HL-60/S4 treated with phorbol 12-myristate 13-acetate at 8.2 ng/mL for 4 days and 3 days (cell line): ENCODE measurements around the gene LHPP.
"Not testable (repeated sequence)": the region's sequence is repeated elsewhere in the genome, so short reads cannot be mapped to it uniquely, and the experiment has no call there.

ENCODE experiments used
- in situ Hi-C: fragments of 300-500 bp; cut with MboI; formaldehyde crosslinking; loops from 2 replicates; pipeline ENCODE4 v1.15.0; 2022; ENCODE audit warnings: low sequenced_read_pairs

The LHPP gene

DNA sequence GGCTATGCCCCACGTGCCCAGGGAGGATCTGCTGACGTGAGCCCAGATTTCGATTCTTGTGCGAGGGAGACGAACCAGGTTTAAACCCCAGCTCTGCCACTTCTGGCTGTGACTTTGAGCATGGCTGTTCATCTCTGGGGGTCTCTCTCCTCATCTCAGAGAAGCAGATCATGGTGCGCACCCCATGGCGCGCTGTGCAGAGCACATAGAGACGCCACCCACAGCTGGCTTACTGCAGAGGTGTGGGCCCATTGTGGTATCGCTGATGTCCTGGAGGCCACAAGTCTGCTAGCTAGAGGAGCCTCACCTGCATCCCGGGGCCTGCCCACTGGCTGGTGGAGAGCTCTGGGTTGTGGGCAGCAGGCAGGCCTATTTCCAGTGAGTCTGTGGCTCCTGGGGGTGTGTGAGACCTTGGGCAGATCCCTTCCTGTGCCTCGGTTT lies 140.5 kb downstream of the LHPP start:
- in situ Hi-C loops, result no loop called here

- in situ Hi-C loops, result no loop called here
Measured at GRCh38 chr10:124602646-124603365, 141.2 kb downstream of the LHPP start.

DNA sequence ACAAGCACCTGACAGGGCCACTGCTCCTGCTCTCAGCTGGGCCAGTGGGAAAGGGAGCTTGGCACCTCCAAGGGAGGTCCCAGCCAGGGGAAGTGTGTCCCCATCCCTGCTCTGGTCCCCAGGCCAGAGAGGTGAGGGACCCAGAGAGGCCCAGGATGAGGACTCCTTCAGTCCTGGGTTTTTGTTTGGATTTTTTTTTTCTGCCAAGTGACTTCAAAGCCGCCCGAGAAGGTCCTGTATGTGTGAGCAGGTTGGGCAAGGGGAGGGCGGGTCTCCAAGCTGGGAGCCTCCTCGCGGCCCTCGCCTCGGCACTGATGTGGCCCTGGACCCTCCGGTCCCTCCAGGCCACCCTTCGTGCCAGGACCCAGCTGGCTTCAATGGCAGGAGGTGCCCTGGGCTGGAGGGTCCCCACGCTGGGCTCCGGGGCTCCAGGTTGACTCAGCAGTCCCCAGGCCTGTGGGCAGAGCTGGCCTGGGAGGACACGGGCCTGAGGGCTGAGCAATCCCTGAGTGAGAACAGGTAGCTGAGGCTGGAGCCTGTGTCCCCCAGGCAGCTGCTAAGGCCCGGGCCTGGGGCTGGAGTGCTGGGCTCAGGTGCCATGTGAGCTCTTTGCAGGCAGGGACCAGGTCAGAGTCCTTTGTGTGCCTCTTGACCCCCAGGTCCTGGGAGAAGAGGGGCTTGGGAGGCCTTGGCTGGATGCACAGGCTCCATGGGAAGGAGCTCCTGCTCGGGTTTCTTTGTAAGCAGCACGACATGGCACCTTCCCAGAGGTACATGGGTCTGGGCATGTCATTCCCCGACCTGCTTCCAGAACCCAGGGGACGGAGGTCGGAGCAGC lies 142.0 kb downstream of the LHPP start:
- in situ Hi-C loops, result no loop called here

GRCh38 chr10:124604214-124605000 lies 142.8 kb downstream of the LHPP start:
- in situ Hi-C loops, result no loop called here

- in situ Hi-C loops, result no loop called here
Measured at GRCh38 chr10:124605001-124605370, 143.4 kb downstream of the LHPP start.

- in situ Hi-C loops, result no loop called here
Measured at GRCh38 chr10:124605481-124605855, 143.8 kb downstream of the LHPP start.

DNA sequence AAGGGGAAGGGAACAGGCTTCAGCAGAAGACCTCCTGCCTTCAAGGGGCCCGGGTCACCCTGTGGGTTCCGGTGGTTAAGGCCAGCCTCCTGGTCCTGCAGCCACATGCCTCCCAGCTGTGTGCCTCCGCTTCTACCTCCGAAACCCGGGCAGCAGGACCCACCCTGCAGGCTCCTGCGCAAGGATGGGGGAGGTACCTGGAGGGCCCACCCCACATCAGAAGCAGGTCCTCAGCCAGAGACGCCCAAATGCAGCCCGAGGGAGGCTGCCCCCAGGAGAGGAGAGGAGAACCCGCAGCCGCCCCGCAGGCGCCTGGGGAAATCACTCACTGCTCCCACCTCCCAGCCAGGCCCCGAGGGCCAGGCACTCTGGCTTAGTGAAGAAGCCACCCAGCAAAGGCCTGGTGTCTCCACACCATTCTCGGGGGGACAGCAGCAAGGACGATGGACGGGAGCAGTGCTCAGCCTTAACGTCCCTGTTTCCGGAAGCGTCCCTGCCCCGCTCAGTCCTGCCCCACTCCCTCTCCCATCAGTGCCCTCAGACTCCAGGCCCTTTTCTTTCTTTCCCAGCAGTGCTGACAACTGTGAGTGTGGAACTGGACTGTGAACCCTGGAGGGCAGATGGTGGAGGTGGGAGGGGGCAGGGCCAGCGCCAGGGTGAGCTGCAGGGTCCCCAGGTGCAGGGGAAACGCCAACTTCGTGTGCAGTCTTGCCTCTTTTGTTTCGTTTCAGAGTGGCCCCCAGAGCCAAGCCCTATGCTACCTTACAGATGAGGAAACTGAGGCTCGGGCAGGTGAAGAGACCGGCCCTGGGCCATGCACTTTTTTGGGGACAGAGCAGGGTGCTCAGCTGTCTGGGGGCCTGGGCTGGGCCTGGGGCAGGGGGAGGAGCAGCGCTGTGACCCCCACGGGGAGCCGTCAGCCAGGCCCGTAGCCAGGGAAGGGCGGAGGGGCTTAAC lies 144.5 kb downstream of the LHPP start:
- in situ Hi-C loops, result no loop called here

- in situ Hi-C loops, result no loop called here
Measured at GRCh38 chr10:124606822-124607221, 145.2 kb downstream of the LHPP start.

DNA sequence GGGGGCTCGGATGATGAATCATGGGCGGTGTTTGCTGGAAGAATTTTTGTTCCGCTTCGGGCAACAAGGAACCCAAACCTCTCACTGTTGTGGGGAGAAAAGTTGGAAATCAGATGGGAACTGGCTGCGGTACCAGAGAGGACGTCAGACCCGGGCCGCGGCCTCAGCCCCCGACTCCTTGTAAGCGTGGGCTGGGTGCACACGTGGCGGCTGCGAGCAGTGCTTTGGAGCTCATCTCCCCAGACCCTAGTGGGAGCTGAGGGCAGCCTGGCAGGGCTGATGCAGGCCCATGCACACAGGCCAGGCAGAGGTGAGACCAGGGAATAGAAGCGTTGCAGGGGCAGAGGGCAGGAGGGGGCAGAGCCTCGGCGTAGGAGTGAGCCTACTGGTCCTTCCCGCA lies 146.1 kb downstream of the LHPP start:
- in situ Hi-C loops, result no loop called here

- in situ Hi-C loops, result no loop called here
Measured at GRCh38 chr10:124608093-124608721, 146.6 kb downstream of the LHPP start.

DNA sequence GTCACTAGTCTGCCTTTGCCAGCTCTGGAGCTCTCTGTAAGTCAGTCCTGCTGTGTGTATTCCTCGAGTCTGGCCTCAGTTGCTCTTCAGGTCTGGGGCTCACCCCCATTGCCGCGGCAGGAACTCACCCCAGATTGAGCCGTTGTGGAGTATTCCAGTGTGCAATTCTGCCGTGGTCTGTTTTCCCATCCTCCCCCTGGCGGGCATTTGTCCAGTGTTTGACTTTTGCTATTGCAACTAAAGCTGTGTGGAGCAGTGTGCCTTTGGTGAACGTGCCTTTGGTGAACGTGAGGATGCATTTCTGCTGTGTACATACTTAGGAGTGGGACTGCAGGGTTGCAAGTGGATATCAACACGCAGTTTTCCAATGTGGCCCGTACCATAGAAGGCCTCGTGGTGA lies 148.1 kb downstream of the LHPP start:
- in situ Hi-C loops, result no loop called here

GRCh38 chr10:124610186-124610585 lies 148.6 kb downstream of the LHPP start:
- in situ Hi-C loops, result not testable (repeated sequence)

GRCh38 chr10:124610851-124611250 lies 149.2 kb downstream of the LHPP start:
- in situ Hi-C loops, result not testable (repeated sequence)

DNA sequence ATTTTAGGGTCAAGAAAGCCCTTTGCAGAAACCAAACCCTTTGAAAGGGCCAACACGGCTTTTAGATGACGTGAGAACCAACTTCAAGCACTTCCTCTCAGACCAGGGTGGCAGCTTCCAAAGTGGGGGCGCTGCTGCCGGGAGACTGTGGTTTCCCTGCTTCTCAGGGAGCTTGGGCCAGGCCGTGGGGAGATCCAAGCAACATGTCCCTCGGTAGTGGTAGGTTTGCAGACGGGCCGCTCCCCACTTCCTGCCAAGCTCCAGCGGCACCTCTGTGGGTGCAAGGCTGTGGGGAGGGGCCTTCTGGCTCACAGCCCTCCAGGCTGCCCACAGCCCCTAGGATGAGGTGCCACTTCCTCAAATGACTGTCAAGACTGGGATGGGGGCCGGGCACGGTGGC lies 150.1 kb downstream of the LHPP start:
- in situ Hi-C loops, result no loop called here

DNA sequence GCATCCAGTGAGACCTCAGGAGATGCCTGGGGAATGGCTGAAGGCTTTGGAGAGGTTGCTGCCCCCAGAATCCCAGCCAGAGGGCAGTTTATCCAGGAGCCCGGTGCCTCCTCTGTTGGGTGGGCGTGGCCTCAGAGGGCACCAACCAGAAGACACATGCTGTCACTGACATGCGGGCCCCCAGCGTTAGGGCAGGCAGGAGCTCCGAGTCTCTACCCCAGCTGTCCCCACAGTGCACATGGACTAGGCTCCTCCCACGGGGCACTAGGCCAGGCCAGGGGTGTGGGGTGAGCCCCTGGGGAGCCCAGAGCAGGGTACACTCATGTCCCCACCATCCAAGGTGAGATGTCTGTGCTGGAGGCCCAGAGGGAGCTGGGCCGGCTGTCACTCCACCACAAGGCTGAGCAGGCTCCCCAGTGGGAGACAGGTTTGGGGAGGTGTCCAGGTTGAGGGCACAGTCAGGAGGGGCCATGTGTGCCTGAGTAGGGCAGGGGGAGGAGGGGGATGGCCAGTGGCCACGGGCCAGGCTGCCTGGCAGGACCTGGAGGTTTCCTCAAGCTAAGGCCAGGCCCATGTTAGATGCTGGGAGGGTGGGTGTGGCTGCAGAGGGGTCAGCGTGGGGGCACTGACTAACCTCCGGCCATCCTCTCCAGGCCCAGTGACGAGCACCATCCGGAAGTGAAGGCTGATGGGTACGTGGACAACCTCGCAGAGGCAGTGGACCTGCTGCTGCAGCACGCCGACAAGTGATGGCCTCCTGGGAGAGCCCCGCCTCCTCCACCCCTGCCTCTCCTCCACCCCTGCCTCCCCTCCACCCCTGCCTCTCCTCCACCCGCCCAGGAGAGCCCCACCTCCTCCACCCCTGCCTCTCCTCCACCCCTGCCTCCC lies 151.2 kb downstream of the LHPP start:
- in situ Hi-C loops, result no loop called here

DNA sequence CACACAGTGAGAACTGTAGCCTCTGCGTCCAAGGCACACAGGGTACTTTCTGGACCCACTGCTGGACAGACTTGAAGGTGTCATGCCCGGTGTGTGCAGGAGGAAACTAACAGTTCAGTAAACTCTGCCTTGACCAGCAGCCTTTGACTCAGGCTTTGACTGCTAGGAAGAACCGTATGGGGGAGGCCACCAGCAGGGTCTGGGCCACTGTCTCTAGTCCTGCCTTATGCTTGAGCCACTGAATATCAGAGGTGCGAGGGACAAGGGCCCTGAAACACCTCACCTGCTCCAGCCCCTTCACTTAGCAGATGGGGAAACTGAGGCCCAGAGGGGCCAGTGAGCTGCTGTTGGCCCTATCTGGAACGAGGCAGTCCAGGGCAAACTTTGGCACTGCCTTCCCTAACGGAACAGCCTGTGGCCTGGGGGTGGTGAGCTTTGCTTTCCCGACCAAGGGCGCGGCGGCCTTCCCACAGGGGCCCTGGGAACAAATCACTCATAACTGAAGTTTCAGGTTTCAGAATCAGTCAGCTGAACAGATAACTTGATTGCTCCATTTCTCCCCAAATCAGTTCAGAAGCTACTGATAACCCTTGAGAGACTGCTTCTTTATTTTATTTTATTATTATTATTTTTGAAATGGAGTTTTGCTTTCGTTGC lies 152.5 kb downstream of the LHPP start:
- in situ Hi-C loops, result no loop called here

- in situ Hi-C loops, result no loop called here
Measured at GRCh38 chr10:124615259-124615658, 153.6 kb downstream of the LHPP start.

DNA sequence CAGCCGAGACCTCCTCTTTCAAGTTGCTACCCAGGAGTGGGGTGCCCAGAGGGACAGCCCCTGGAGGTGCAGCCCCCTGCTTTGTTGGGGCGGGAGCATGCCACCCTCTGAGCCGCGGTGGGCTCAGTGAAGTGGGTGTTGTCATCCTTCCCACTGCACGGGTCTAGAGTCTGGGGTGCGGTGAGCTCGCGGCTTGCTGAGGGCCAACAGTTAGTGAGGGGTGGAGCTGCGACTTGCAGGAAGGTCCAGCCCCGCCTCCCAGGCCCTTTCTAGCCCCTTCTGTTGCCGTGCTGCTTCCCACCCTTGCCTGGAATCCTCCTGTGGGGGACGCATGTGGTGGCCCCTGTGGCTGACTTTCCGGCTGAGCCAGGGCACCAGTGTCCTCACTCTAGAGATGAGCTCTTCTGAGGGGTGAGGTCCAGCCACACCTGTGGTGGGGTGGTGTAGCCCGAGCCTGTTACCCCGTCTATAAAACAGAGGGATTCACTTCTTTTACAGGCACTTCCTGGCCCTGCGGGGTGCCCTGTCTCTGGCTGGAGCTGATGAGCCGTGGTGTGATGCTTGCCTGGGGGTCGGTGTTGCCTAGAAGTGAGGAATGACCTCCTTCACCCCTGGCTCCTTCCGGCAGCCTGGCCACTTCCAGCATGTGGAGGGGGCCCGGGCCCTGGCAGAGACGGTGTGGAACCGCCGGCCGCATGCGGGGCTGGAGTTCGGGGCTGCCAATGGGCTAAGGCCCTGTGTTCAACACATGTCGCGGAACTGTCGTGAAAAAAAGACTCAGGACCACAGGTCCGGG lies 154.6 kb downstream of the LHPP start:
- in situ Hi-C loops, result no loop called here
